Mucosa of rectum (tissue), 2 donors: ENCODE measurements around the gene ZBTB7C.

ENCODE experiments used
- H3K27ac ChIP-seq, 2 donors: one replicate each; pipeline ENCODE4 v1.7.0; 2013; ENCODE audit warnings: inconsistent platforms in 2 of 2, low read depth in 2 of 2, low read length in 2 of 2
- H3K27me3 ChIP-seq, 2 donors: one replicate each; pipeline ENCODE4 v1.7.0; 2013; ENCODE audit warnings: low read length in 2 of 2; ENCODE audit not compliant: control insufficient read depth in 2 of 2, insufficient read depth in 2 of 2
- H3K36me3 ChIP-seq, 2 donors: one replicate each; pipeline ENCODE4 v1.7.0; 2013; ENCODE audit warnings: low read length in 2 of 2; ENCODE audit not compliant: control insufficient read depth in 2 of 2, insufficient read depth in 2 of 2
- H3K4me1 ChIP-seq, 2 donors: one replicate each; pipeline ENCODE4 v1.7.0; 2013; ENCODE audit warnings: low read length in 2 of 2, mild to moderate bottlenecking in 1 of 2; ENCODE audit not compliant: control insufficient read depth in 2 of 2, insufficient read depth in 2 of 2
- H3K4me3 ChIP-seq, 2 donors: one replicate each; pipeline ENCODE4 v1.7.0; 2013; ENCODE audit warnings: low read length in 2 of 2
- H3K9ac ChIP-seq, 2 donors: one replicate each; pipeline ENCODE4 v1.7.0; 2013; ENCODE audit warnings: low read length in 2 of 2, low read depth in 1 of 2, mild to moderate bottlenecking in 1 of 2
- H3K9me3 ChIP-seq, 2 donors: one replicate each; pipeline ENCODE4 v1.7.0; 2013; ENCODE audit warnings: low read length in 2 of 2; ENCODE audit not compliant: control insufficient read depth in 2 of 2
- donor health status: healthy.
- donor health status: Normal muscosa, but diverticular disease.

The ZBTB7C gene

DNA sequence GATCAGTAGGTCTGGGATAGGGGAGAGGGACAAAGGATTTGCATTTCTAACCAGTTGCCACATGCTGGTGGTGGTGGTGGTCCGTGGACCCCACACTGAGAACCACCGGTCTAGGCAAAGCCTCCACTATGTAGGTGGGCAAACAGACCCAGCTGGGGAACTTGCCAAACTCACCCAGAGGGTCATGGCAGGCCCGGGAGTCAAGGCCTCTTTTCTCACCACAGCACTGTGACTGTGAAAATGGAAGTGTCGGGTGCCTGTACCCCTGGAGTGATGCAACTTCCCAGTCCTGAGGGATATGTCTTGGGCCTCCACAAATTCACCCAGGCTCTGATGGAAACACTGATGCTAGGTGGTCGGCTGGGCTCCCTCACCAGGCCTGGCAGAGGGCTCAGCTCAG lies 377.5 kb downstream of the ZBTB7C start:
- peaks cover 5 to 8% of the 10 kb centered on the region in 2 donors for H3K36me3 ChIP-seq
- H3K9me3 ChIP-seq = no peaks in the 10 kb centered on the region
- no peak overlapping the region for H3K4me3 ChIP-seq
- no peak overlapping the region for H3K9ac ChIP-seq
- H3K4me1 ChIP-seq = peaks cover 0 to 4% of the 10 kb centered on the region in 2 donors
- no peaks in the 10 kb centered on the region for H3K27me3 ChIP-seq
- H3K27ac ChIP-seq = no peak overlapping the region

DNA sequence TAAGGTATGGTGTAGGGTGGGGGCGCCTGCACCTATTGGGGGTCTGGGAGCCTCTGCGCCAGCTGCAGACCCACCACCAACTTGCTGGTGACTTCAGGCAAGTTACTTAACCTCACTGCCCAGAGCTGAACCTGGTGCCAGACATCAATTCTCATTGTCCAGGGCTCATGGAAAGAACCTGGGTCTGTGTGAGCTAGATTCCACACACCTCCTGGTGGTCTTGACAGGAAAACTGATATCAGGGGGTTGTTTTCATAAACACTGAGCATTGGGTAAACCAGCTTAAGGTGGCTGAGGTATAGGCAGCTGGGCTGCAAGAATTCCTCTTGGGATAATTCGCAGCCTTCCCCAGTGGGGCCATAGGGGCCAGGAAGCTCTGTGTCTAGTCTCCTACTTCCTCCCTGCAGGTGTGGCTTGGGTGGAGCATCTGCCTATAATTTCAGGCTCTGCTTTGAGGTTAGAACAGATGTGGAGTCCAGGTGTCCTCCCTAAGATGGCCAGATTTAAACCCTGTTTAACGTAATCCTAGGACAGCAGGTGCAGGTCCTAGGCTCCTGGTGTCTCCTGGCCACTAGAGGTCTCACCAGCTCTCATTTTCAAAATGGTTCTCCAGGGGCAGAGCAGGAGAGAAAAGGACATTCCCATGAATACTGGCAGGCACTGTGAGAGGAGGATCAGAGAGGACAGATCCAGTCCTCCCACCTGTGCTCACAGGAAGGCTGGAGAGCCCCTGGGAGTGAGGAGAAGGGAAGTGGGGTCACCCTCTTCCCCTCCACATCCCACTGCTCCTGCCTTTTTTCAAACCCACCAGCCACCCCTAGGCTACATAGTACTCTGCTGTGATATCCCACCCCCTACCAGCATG lies 378.3 kb downstream of the ZBTB7C start:
- peaks cover 0 to 4% of the 10 kb centered on the region in 2 donors for H3K4me1 ChIP-seq
- H3K27ac ChIP-seq = no peak overlapping the region
- peaks cover 5 to 9% of the 10 kb centered on the region in 2 donors for H3K36me3 ChIP-seq
- no peaks in the 10 kb centered on the region for H3K27me3 ChIP-seq
- no peak overlapping the region for H3K4me3 ChIP-seq
- no peak overlapping the region for H3K9ac ChIP-seq
- no peaks in the 10 kb centered on the region for H3K9me3 ChIP-seq

DNA sequence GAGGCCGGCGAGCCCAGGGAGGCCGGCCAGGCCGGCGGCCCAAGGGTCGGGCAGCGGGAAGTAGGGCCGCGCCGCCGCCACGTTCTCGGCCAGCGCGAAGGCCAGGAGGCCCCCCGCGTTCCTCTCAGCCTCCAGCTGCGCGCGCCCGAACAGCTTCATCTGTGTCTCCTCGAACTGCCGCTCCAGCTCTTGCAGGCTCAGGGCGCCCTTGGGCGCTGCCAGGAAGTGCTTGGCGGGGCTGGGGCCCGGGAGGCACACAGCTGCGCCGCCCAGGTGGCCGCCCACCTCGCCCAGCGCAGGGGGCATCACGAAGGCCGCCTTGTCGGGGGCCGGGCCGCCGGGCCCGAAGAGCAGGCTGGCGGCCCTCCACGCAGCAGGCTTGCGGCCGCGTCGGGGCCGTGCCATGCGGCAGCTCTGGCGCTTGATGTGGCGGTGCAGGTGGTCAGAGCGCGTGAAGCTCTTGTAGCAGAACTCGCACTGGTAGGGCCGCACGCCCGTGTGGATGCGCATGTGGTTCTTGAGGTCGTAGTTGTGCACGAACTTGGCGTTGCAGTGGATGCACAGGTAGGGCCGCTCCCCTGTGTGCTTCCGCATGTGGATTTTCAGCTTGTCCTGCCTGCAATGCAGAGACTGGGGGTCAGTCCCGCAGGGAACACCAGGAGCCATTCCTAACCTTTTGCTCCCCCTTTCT lies 379.7 kb downstream of the ZBTB7C start:
- no peak overlapping the region for H3K27ac ChIP-seq
- H3K4me1 ChIP-seq = peaks cover 0 to 4% of the 10 kb centered on the region in 2 donors
- no peaks in the 10 kb centered on the region for H3K27me3 ChIP-seq

GRCh38 chr18:48028696-48029095 lies 380.5 kb downstream of the ZBTB7C start:
- Histone ChIP-seq H3K36me3 (peaks cover 0 to 7% of the 10 kb centered on the region in 2 donors), H3K4me1 (peaks cover 0 to 4% of the 10 kb centered on the region in 2 donors), H3K27ac (no peak overlapping the region)

More for the DNA sequence above, 379.7 kb downstream of the ZBTB7C start:
- Histone ChIP-seq H3K36me3 (peaks cover under 1 to 7% of the 10 kb centered on the region in 2 donors), H3K4me3 (no peak overlapping the region), H3K9ac (no peak overlapping the region), H3K9me3 (no peaks in the 10 kb centered on the region)

GRCh38 chr18:48028081-48028480 lies 381.1 kb downstream of the ZBTB7C start:
- Histone ChIP-seq H3K36me3 (peaks cover 0 to 7% of the 10 kb centered on the region in 2 donors), H3K4me3 (no peak overlapping the region), H3K9me3 (no peaks in the 10 kb centered on the region), H3K4me1 (peaks cover 0 to 4% of the 10 kb centered on the region in 2 donors), H3K27me3 (no peaks in the 10 kb centered on the region), H3K9ac (no peak overlapping the region), H3K27ac (no peak overlapping the region)

More at GRCh38 chr18:48028696-48029095, 380.5 kb downstream of the ZBTB7C start:
- Histone ChIP-seq H3K9me3 (no peaks in the 10 kb centered on the region), H3K9ac (no peak overlapping the region), H3K27me3 (no peaks in the 10 kb centered on the region), H3K4me3 (no peak overlapping the region)

GRCh38 chr18:48027401-48027963 lies 381.7 kb downstream of the ZBTB7C start:
- peaks cover 0 to 4% of the 10 kb centered on the region in 2 donors for H3K4me1 ChIP-seq

GRCh38 chr18:48026216-48026615 lies 383.0 kb downstream of the ZBTB7C start:
- no peak overlapping the region for H3K9ac ChIP-seq
- H3K36me3 ChIP-seq = peaks cover 0 to 7% of the 10 kb centered on the region in 2 donors
- H3K4me1 ChIP-seq = no peaks in the 10 kb centered on the region
- H3K9me3 ChIP-seq = no peaks in the 10 kb centered on the region
- no peak overlapping the region for H3K27ac ChIP-seq
- no peaks in the 10 kb centered on the region for H3K27me3 ChIP-seq
- no peak overlapping the region for H3K4me3 ChIP-seq

More at GRCh38 chr18:48027401-48027963, 381.7 kb downstream of the ZBTB7C start:
- H3K4me3 ChIP-seq = no peak overlapping the region
- H3K9ac ChIP-seq = no peak overlapping the region
- H3K9me3 ChIP-seq = no peaks in the 10 kb centered on the region
- H3K27me3 ChIP-seq = no peaks in the 10 kb centered on the region
- no peak overlapping the region for H3K27ac ChIP-seq
- peaks cover 0 to 7% of the 10 kb centered on the region in 2 donors for H3K36me3 ChIP-seq

DNA sequence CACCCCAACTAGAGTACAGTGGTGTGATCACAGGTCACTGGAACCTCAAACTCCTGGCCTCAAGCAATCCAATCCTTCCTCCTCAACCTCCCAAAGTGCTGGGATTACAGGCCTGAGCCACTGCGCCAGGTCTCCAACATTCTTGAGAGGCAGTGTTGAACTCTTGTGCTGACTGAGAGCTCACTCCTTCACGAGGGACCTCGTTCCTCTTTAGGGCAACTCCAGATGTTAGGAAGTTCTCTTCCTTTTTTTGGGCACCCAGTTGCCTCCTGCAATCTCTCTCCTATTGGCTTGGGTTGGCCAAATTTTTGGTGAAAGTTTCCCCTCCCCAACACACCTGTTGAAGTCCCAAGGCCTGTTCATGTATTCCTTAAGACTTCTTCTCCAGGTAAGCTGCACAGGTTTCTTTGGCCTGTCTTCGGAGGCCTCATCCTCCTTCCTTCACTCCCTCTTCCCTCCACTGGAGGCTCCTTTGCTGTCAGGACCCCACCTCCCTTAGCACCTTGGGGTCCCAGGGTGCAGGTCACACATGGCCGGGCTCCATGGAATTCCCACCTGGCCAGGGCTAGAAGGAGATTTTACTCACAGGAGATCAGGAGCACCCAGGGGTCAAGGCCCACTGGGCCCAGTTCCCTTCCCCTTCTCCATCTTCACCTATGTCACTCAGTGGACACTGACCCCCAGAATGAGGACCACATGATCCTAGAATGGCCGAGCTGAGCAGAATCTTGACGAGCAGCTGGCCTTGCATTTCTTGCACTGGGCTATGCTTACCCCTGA lies 384.1 kb downstream of the ZBTB7C start:
- Histone ChIP-seq H3K27ac (no peak overlapping the region), H3K27me3 (no peaks in the 10 kb centered on the region)

DNA sequence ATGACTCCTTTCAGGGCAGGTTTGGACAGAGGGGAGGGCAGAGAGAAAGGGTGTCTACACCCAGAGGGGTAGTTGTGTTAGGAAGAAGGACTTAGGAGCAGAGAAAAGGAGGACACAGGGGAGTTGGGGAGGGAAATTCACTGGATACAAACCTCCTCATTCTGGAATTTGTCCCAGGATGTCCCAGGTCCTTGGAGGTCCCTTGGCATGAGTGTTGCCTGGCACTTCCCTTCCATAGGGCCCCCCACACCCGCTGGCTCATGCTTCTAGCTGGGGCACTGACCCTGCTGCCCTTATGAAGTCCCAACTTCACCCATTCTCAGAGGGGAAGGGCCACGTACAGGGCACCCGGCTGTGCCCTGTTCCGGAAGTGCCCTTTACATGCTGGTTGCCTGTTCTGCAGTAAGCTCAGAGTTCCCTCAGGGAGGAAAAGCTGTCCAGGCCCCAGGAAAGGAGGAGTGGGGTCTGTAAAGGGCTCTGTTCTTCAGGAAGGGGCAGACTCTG lies 385.1 kb downstream of the ZBTB7C start:
- H3K9ac ChIP-seq = no peak overlapping the region
- H3K4me3 ChIP-seq = no peak overlapping the region
- no peak overlapping the region for H3K27ac ChIP-seq

More for the DNA sequence above, 384.1 kb downstream of the ZBTB7C start:
- Histone ChIP-seq H3K4me1 (no peaks in the 10 kb centered on the region), H3K9ac (no peak overlapping the region), H3K4me3 (no peak overlapping the region), H3K36me3 (peaks cover 0 to 5% of the 10 kb centered on the region in 2 donors), H3K9me3 (no peaks in the 10 kb centered on the region)

More for the DNA sequence above, 385.1 kb downstream of the ZBTB7C start:
- no peaks in the 10 kb centered on the region for H3K9me3 ChIP-seq
- peaks cover 0 to 5% of the 10 kb centered on the region in 2 donors for H3K36me3 ChIP-seq
- no peaks in the 10 kb centered on the region for H3K4me1 ChIP-seq
- H3K27me3 ChIP-seq = no peaks in the 10 kb centered on the region
